ENCODE data around the gene KRT79.

KRT79 gene

DNA sequence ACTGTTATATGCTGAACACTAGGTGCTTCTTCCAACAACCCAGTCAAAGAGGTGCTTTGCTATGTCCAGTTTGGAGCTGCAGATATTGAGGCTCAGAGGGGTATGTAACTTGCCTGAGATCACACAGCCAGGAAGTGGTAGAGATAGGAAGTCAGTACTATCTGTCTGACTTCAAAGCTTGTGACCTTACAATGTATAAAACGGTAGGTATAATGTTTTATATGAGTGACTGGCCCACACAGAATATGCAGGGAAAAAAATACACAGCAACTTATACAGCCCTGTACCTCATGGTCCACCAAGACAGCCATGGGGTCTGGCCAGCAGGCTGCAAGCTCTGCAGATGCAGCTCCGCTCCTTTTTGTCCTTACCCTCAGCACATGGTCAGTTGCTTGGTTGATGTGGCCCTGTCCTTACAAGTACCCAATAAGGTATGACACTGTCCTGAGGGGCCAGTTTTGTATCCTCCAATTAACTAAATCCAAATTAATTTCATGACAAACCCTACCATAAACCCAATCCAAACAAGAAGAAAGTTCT is 16.3 kb downstream of the KRT79 start:
- no peak for DNase-seq

GRCh38 chr12:52817003-52817698 is 17.0 kb downstream of the KRT79 start:
- DNase-seq: no peak

DNA sequence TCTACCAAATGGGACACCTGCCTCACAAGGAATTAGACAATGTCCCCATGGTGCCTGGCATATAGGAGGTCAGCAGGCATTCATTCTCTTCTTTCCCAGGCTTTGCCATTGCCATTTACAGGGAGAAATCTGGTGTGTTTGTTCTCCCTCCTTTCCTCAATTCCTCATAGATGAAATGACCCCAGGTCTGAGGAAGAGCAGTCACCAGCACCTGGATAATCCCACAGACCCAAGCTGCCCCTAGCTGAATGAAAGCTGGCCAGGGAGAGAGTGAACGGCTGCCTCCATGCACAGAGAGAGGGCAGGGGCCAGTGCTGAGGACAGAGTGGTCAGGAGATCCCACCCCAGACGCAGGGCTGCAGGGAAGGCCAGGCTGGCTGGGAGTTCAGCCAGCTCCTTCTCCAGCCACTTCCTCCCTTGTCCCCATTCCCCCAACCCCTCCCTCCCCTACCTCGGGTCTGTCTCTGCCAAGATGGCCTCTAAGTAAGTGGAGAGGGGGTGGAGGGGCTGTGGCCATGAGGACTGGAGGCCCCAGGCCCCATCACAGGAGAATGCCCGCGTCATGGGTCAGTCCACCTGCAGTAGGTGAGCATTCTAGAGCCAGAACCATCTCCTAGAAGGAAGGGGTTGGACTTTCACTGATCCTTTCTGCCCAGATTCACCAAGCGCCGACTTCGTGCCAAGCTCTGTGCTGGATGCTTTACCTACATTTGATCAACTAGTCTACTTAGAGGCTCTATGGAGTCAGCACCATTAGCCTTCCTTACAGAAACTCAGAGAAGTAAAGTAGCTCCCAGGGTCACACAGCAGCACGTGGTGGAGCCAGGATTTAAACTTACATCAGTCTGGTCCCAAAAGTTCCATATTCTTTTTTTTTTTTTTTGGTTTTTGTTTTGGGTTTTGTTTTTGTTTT is 18.2 kb downstream of the KRT79 start:
- no peak for DNase-seq

DNA sequence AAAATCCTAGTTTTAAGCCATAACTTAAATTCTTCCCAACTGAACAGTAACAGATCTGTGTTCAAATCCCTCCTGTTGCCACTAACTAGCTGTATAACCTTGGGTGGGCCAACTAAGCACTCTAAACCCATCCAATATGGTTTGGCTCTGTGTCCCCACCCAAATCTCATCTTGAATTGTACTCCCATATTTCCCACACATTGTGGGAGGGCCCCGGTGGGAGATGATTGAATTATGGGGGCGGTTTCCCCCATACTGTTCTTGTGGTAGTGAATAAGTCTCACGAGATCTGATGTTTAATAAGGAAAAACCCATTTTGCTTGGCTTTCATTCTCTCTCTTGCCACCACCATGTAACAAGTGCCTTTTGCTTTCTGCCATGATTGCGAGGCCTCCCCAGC is 18.9 kb downstream of the KRT79 start:
- DNase-seq: no peak

DNA sequence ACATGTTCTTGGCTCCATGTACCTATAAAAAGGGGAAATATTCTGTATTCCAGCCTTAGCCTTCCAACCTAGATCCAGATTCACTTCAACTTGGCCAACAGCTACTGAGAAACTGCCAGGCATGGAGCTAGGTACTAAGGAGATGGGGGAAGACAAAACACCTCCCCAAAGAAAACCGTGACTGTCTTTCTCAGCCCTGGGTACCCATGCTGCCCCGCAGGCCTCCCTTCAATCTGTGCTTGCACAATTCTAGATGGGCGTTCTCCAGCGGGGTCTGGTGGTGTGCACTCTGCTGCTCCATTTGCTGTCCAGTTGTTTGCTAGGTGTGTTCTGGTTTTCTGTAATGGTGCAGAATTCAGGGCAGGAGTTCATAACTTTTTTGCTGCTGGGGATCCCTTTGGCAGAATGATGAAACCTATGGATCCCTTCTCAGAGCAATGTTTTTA is 19.4 kb downstream of the KRT79 start:
- no peak for DNase-seq

DNA sequence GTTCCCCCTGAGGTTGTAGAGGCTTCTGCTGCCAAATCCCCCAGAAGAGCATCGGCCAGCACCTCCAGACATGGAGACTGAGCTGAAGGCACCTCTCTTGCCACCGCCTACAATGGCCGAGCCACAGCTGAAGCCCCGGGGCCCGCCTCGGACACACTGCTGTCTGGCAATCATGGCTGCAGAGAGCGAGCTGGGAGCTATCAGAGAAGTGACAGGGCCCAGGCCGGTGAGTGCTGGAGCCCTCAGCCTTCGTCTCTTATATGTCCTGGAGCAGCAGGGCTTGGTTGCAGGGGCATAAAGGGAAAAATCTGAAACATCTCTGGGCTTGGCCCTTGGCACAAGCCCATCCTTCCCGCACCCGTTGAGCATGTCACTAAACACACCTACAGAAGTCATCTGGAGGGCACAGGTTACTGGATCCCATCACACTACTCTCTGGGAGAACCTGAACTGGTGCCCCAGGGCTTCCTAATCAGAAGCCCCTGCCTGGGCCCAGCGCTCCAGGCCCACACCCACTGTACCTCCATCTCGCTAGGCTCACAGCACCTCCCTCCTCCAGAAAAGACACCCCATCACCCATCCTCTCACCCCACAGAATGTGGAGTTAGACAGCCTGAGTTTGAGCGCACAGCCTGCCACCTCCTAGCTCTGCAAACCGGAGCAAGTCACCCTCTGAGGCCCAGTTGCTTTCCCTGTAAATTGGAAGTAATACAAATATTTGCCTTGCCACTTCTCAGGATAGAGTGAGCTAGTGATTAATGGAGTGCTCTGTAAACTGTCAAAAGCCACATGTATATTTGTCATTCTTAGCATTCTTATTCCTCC is 20.0 kb downstream of the KRT79 start, which contains the start of gene KRT4:
TSS of gene KRT4 (minus strand) at position 232 of the 825 bp plus-strand sequence. CDS start at position 174, 58 bp downstream.
- DNase-seq: no peak

DNA sequence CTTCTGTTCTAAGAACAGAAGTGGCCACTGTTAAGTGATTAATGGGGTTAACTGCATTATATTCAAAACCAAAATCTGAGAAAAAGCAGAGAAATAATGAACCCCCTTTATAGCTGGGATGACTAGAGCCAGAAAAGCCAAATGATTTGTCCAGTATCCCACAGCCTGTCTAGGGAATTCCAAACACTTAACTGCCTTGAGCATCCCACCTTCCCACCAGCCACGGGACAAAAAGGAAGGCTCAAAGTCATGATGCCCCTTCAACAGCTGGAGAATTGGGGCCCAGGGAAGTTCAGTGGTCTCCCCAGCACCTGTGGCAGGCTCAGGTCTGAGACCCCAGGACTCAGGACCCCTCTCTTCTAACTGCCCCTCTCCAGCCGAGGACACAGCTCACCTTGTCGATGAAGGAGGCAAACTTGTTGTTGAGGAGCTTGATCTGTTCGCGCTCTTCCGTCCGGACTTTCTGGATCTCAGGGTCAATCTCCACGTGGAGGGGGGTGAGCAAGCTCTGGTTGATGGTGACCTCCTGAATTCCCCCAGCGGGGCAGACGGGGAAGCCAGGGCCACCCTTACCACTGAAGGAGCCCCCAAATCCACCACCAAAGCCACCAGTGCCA is 20.8 kb downstream of the KRT79 start:
- no peak for DNase-seq

DNA sequence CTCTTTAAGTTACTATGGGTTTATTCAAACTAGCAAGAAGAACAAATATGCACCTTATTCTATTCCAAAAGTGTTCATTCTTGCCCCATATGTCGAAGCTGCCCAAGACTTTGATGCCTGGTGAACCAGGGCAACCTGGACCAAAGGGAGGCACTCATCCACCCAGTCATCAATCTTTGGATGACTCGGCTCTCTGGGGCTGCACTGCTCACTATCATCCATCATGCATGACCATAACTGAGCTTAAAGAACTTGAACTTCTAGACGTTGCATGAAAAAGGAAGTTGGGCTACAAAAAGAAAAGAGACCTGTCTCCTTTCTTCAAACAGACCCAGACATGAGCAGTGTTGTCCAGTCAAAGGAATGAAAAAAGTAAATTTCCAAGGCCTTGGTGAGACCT is 21.4 kb downstream of the KRT79 start:
- DNase-seq: no peak

DNA sequence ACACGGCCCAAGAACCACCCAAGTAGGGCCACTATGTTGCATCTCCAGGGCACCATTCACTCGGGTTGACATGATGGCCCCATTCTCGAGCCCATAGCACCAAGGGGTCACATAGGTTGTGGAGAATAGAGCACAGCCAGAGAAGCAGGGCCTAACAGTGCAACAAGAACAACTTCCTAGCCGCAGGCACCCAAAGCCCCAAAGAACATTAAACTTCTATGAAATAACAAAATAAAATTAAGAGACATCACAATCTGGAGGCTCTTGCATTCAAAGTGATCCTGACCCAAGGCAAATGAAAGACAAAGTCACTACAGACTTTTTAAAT is 22.1 kb downstream of the KRT79 start:
- DNase-seq: no peak

DNA sequence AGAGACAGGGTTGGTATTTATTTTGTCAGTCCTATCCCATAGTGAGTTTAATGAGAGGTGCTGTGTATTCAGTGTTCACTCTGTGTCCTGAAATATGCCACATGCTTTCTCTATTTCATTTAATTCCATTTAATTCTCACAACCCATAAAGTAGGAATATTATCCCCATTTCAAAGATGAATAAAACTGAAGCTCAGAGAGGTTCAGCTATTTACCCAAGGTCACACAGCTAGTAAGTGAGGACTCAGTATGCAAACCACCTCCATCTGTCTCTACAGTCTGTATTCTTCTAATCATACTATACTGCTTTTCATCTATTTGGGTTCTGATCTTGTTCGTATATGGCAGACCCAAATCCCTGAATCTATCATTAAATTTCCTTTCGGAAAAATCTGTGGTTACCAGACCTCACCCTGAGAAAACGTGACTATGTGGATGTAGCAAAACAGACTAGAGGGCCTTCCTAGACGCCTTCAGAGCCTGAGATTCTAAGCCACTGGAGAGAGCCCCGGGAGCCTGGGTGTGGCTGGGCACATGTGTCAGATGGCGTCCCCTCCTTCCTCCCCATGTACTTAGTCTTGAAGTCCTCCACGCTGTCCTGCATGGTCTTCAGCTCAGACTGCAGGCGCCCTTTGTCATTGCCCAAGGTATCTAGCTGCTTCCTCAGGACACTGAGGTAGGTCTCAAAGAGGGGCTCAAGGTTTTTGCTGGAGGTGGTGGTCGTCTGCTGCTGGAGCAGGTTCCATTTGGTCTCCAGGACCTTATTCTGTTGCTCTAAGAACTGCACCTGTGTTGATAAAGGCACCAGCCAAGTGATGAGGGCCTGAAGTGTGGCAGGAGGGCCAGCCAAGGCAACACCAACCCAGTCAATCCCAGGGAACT is 22.7 kb downstream of the KRT79 start:
- no peak for DNase-seq

- DNase-seq: no peak
These were observed 23.6 kb downstream of the KRT79 start for GRCh38 chr12:52810554-52810953.

- no peak for DNase-seq
These were observed 24.9 kb downstream of the KRT79 start for GRCh38 chr12:52809166-52809565.

DNA sequence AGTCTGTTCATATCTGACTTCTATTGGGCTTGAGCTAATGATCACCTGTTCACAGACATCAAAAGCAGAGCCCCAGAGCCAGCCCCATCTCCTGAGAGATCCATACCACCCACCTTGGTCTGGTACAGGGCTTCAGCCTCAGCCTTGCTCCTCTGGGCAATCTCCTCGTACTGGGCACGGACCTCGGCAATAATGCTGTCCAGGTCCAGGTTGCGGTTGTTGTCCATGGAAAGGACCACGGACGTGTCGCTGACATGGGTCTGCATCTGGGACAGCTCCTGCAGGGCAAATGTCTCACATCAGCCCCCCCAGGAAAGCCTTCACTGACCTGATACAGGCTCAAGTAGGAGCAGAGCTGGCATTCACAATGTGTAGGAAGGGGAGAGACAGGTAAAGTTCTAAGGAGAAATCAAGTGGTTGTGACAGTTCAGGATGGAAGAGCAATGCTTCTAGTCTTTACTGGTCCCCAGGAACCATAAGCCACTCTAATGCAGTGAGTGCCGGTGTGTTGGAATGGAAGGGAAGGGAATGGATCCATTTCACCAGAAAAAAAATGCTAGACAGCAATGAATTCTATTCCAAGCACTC is 25.4 kb downstream of the KRT79 start:
- DNase-seq: no peak

DNA sequence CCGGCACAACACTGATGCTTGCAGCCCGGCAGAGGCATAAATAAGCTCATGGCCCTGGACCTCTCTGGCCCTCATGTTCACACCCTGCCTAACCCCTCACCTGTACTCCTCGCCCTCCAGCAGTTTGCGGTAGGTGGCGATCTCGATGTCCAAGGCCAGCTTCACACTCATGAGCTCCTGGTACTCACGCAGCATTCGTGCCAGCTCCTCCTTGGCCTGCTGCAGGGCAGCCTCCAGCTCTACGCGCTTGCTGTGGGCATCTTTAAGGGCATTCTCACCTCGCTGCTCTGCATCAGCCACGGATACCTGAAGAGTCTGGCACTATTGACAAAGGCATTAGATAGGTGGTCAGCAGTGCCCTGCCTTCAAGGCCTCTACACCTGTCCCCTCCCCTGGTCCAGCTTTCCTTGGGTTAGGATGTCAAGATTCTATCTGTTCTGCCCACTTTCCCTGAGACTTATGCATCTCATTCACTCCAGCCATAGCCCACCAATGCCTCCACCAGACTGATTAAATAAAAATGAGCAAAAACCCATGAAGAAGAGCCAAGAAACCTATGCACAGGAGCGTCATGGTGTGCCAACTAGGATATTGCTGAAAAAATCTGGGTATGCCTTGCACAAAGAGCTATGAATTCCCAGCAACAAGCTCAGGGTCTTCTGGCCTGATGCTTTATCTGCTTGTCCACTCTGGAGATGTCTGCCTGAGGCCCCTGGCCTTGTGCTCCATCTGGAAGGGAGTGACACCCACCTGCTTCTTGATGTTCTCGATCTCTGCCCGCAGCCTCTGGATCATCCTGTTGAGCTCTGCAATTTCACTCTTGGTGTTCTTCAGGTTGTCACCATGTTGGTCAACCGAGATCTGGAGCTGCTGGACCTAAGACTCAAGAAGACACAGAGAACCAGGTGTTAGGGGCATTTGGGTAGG is 26.3 kb downstream of the KRT79 start:
- no peak for DNase-seq

DNA sequence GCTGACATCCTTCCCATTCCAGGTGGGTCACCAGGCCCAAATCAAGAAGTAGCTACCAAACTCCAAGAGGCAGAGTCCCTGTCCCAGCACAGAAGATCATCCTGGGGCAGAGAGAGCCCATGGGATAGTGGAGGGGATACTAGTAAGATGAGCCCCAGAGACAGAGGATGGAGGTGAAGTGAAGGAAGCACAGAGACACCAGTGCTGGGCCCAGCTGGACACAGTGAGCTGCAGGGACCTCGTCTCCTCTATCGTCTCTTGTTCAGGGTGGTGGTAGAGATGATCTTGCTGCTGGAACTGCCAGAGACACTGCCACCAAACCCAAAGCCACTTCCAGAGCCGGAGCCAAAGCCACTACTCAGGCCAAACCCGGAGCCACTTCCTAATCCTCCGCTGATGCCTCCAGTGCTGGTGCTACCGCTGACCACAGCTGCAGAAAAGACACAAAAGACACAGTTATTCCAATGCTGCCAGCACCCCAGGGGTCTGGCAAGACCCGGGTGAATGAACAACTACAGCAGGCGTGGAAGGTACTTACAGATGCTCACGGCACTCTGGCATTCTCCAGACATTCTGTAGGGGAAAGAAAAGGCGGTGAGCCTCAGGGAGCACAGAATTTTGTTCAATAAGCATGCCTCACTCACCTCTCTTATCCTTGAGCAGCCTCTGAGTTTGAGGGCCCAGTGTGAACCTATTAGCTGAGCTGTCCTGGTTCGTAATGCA is 27.1 kb downstream of the KRT79 start:
- no peak for DNase-seq

- DNase-seq: no peak
These were observed 27.8 kb downstream of the KRT79 start for GRCh38 chr12:52806169-52806811.

GRCh38 chr12:52805739-52806138 is 28.4 kb downstream of the KRT79 start:
- no peak for DNase-seq

DNA sequence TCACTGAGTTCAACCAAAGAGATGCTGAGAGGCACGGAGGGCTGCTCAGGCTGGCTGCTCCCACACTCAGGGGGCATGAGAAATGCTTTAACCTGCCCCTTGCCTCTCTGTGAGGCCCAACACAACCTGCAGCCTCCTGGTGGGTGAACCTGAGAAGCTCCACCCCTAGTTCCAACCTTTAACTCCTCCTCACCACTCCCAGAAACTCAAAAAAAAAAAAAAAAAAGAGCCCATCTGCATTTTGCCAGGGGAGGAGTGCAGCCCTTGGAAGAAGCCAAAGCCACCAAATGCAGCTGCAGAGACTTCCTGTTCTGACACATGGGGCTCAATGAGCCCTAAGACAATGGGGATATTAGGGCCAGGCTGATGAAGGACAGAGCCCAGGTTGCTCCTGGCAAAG is 29.1 kb downstream of the KRT79 start:
- no peak for DNase-seq

- DNase-seq: no peak
These were observed 31.7 kb downstream of the KRT79 start for GRCh38 chr12:52802442-52802841.

All from retina (tissue), 1 donor.